IMR-90 (cell line): ENCODE measurements around the gene ACHE. TPM values are rescaled to one million over a fixed set of nuclear protein-coding genes. Genes with fewer than 3 reads are reported as not detected.

Source experiments
- ATAC-seq: fragments of 200-7000 bp; cut with Tn5 transposase; 2 replicates; pipeline ENCODE4 v1.9.1; 2020; ENCODE audit warnings: low read depth, mild to moderate bottlenecking, moderate library complexity
- BruUV-seq: library from RNA; stranded (reverse); fragments of 400-500 nt; replicated peaks from 2 replicates; lab custom pipeline; 2021; lab: Mats Ljungman, UMichigan
- CTCF ChIA-PET: fragments of 300-600 bp; formaldehyde crosslinking; extraction: SDS; loops from one replicate; lab custom pipeline; 2021; ENCODE audit warnings: antibody characterized with exemption; lab: Yijun Ruan, JAX
- POLR2A ChIA-PET: fragments of 300-600 bp; sonication (Branson Sonifier 250); formaldehyde crosslinking; loops from one replicate; lab custom pipeline; 2022; ENCODE audit warnings: antibody characterized with exemption; ENCODE audit not compliant: unreplicated experiment; lab: Charles Lee
- DNase-seq: peaks from one replicate; pipeline ENCODE4 v3.0.0; 2013
- H2AFZ ChIP-seq: replicated peaks from 2 replicates; pipeline ENCODE3; 2013; ENCODE audit warnings: low read length, mild to moderate bottlenecking; ENCODE audit not compliant: poor library complexity
- H2AK5ac ChIP-seq: 2 replicates; pipeline ENCODE4 v1.6.1; 2013; ENCODE audit warnings: low read depth, low read length, inconsistent platforms
- H2AK9ac ChIP-seq: replicated peaks from 2 replicates; pipeline ENCODE3; 2013; ENCODE audit warnings: mild to moderate bottlenecking, low read depth, low read length, moderate library complexity; ENCODE audit not compliant: poor library complexity
- H2BK120ac ChIP-seq: 2 replicates; pipeline ENCODE4 v1.6.1; 2013; ENCODE audit warnings: low read depth, low read length, inconsistent platforms
- H2BK15ac ChIP-seq: 3 replicates; pipeline ENCODE4 v1.6.1; 2013; ENCODE audit warnings: low read depth, low read length, inconsistent platforms
- H2BK20ac ChIP-seq: 2 replicates; pipeline ENCODE4 v1.6.1; 2013; ENCODE audit warnings: low read depth, mild to moderate bottlenecking, inconsistent platforms, low read length, moderate library complexity
- H2BK5ac ChIP-seq: 2 replicates; pipeline ENCODE4 v1.6.1; 2013; ENCODE audit warnings: mild to moderate bottlenecking, low read depth, low read length, inconsistent platforms; ENCODE audit not compliant: poor library complexity, severe bottlenecking
- H3K14ac ChIP-seq: replicated peaks from 2 replicates; pipeline ENCODE4 v1.6.1; 2013; ENCODE audit warnings: low read depth, low read length, inconsistent platforms
- H3K18ac ChIP-seq: 2 replicates; pipeline ENCODE4 v1.6.1; 2013; ENCODE audit warnings: low read depth, low read length, control low read depth
- H3K23ac ChIP-seq: 2 replicates; pipeline ENCODE4 v1.6.1; 2013; ENCODE audit warnings: low read depth, low read length, inconsistent platforms
- H3K27ac ChIP-seq: 2 replicates; pipeline ENCODE4 v1.5.1; 2013; ENCODE audit warnings: mild to moderate bottlenecking, control low read depth, low read length; ENCODE audit not compliant: insufficient read depth
- H3K27me3 ChIP-seq: 2 replicates; pipeline ENCODE4 v1.6.1; 2013; ENCODE audit warnings: low read length; ENCODE audit not compliant: control insufficient read depth, insufficient read depth
- H3K36me3 ChIP-seq: 2 replicates; pipeline ENCODE4 v1.6.1; 2013; ENCODE audit warnings: low read length, mixed read lengths; ENCODE audit not compliant: control insufficient read depth, insufficient read depth
- H3K4ac ChIP-seq: 2 replicates; pipeline ENCODE4 v1.6.1; 2013; ENCODE audit warnings: low read depth, low read length, inconsistent platforms
- H3K4me1 ChIP-seq: 2 replicates; pipeline ENCODE4 v1.6.1; 2013; ENCODE audit warnings: low read length, mixed read lengths; ENCODE audit not compliant: control insufficient read depth, insufficient read depth
- H3K4me2 ChIP-seq: 2 replicates; pipeline ENCODE4 v1.6.1; 2013; ENCODE audit warnings: low read depth, mild to moderate bottlenecking, control low read depth, low read length, moderate library complexity
- H3K4me3 ChIP-seq: 2 replicates; pipeline ENCODE4 v1.5.1; 2013; ENCODE audit warnings: low read depth, mild to moderate bottlenecking, control low read depth, low read length, moderate library complexity; ENCODE audit not compliant: insufficient read depth
- H3K56ac ChIP-seq: 2 replicates; pipeline ENCODE4 v1.6.1; 2013; ENCODE audit warnings: low read length, inconsistent platforms; ENCODE audit not compliant: insufficient read depth; ENCODE audit errors: extremely low read depth
- H3K79me1 ChIP-seq, 2 experiments: 2 replicates each; pipeline ENCODE4 v1.6.1; 2013; ENCODE audit warnings: low read length in 2 of 2, inconsistent platforms in 1 of 2, low read depth in 1 of 2
- H3K9ac ChIP-seq: 2 replicates; pipeline ENCODE4 v1.6.1; 2013; ENCODE audit warnings: low read depth, low read length, control low read depth
- H3K9me1 ChIP-seq: 2 replicates; pipeline ENCODE4 v1.6.1; 2013; ENCODE audit warnings: low read length, inconsistent platforms; ENCODE audit not compliant: insufficient read depth
- H3K9me3 ChIP-seq: 2 replicates; pipeline ENCODE4 v1.6.1; 2013; ENCODE audit warnings: low read length; ENCODE audit not compliant: control insufficient read depth, insufficient read depth
- H4K20me1 ChIP-seq: 2 replicates; pipeline ENCODE4 v1.6.1; 2013; ENCODE audit warnings: low read length, inconsistent platforms; ENCODE audit not compliant: insufficient read depth
- H4K5ac ChIP-seq: 2 replicates; pipeline ENCODE4 v1.6.1; 2013; ENCODE audit warnings: mild to moderate bottlenecking, low read depth, low read length, control low read depth
- H4K8ac ChIP-seq, 2 experiments: 2 replicates each; pipeline ENCODE4 v1.6.1; 2013; ENCODE audit warnings: low read depth in 2 of 2, low read length in 2 of 2, control low read depth in 1 of 2, inconsistent platforms in 1 of 2
- H4K91ac ChIP-seq: 2 replicates; pipeline ENCODE4 v1.6.1; 2013; ENCODE audit warnings: low read depth, low read length, inconsistent platforms; ENCODE audit not compliant: insufficient read depth
- BHLHE40 ChIP-seq: fragments of 150-350 bp; IDR thresholded peaks from 2 replicates; pipeline ENCODE4 v1.6.1; 2016; ENCODE audit warnings: mild to moderate bottlenecking, low read depth, low read length
- CHD1 ChIP-seq: IDR thresholded peaks from 2 replicates; pipeline ENCODE4 v1.6.1; 2012; ENCODE audit warnings: low read depth, low read length, improper control_type of control experiment
- CTCF ChIP-seq: conservative IDR thresholded peaks from 2 replicates; pipeline ENCODE4 v1.5.1; 2012; ENCODE audit warnings: mild to moderate bottlenecking, low read depth, low read length, improper control_type of control experiment
- ELK1 ChIP-seq: fragments of 150-350 bp; IDR thresholded peaks from 2 replicates; pipeline ENCODE4 v1.6.1; 2016; ENCODE audit warnings: low read depth, mild to moderate bottlenecking, low read length, moderate library complexity, borderline replicate concordance
- MAFK ChIP-seq: IDR thresholded peaks from 2 replicates; pipeline ENCODE4 v1.6.1; 2012; ENCODE audit warnings: low read depth, low read length, improper control_type of control experiment
- MXI1 ChIP-seq: IDR thresholded peaks from 2 replicates; pipeline ENCODE4 v1.6.1; 2012; ENCODE audit warnings: low read depth, mild to moderate bottlenecking, low read length, moderate library complexity, borderline replicate concordance
- POLR2A ChIP-seq: IDR thresholded peaks from 2 replicates; pipeline ENCODE4 v1.6.1; 2012; ENCODE audit warnings: mild to moderate bottlenecking, low read depth, low read length
- RAD21 ChIP-seq: IDR thresholded peaks from 2 replicates; pipeline ENCODE4 v1.6.1; 2012; ENCODE audit warnings: low read length, improper control_type of control experiment
- RCOR1 ChIP-seq: IDR thresholded peaks from 2 replicates; pipeline ENCODE4 v1.6.1; 2012; ENCODE audit warnings: mild to moderate bottlenecking, low read length, improper control_type of control experiment; ENCODE audit not compliant: insufficient replicate concordance
- RFX5 ChIP-seq: IDR thresholded peaks from 2 replicates; pipeline ENCODE4 v1.8.0; 2012; ENCODE audit warnings: low read depth, mild to moderate bottlenecking, low read length, moderate library complexity
- SMC3 ChIP-seq: fragments of 150-350 bp; IDR thresholded peaks from 2 replicates; pipeline ENCODE4 v1.6.1; 2016; ENCODE audit warnings: low read depth, mild to moderate bottlenecking, antibody characterized with exemption, low read length, moderate library complexity
- WGBS, 2 experiments: methylation state at CpG; one replicate each; pipeline versions ENCODE4 v1.1.5 to v1.1.7; 2013; ENCODE audit warnings: missing lambda C conversion rate in 2 of 2; ENCODE audit not compliant: insufficient read length in 1 of 2; ENCODE audit errors: extremely low coverage in 2 of 2; 5-methylcytosine and 5-hydroxymethylcytosine counted together
- dilution Hi-C: fragments of 300-500 bp; cut with HindIII; formaldehyde crosslinking; loops from one replicate; pipeline ENCODE4 v1.14.3; 2018; ENCODE audit warnings: low sequenced_read_pairs; ENCODE audit not compliant: unreplicated experiment
- in situ Hi-C: fragments of 300-500 bp; cut with MboI; formaldehyde crosslinking; loops from 3 replicates; pipeline ENCODE4 v1.14.3; 2019; ENCODE audit warnings: low sequenced_read_pairs, inconsistent platforms, mixed read lengths
- intact Hi-C: fragments of 100-400 bp; cut with micrococcal nuclease; formaldehyde crosslinking; loops from 2 replicates; pipeline ENCODE4 v1.10.0; 2022
- polyA plus RNA-seq, 3 experiments: library from polyadenylated mRNA; depleted of rRNA; stranded (reverse); fragments of >200 nt; gene quantifications; 2 replicates each; pipeline ENCODE4 v1.2.3, GENCODE V29; 2012; ENCODE audit warnings: low replicate concordance in 1 of 3
- total RNA-seq: library from RNA; depleted of rRNA; stranded (reverse); fragments of >200 nt; gene quantifications from 2 replicates; pipeline ENCODE4 v1.2.3, GENCODE V29; 2012

ACHE gene
- total and polyA plus RNA-seq, 2 of the 4 experiments (the other 2 are of a cell fraction), result 0.41 TPM; not detected in 1

GRCh38 chr7:100914208-100914878, 18.7 kb upstream of the ACHE start:
- Histone ChIP-seq H2BK120ac (no peak overlapping the region), H4K5ac (no peak overlapping the region), H3K18ac (no peak overlapping the region), H2AFZ (no peak overlapping the region), H2BK5ac (no peak overlapping the region), H3K14ac (no peak overlapping the region), H3K27me3 (peaks cover 3% of the 10 kb centered on the region; the same call in 1 of the 2 replicates), H3K27ac (no peak overlapping the region), H3K4me2 (no peak overlapping the region), H3K9ac (no peak overlapping the region), H3K79me1 (no peaks in the 10 kb centered on the region), H3K56ac (no peak overlapping the region), H3K4me3 (no peak overlapping the region), H3K36me3 (no peaks in the 10 kb centered on the region), H3K9me3 (no peaks in the 10 kb centered on the region), H2AK9ac (no peak overlapping the region), H4K8ac (no peak overlapping the region), H4K91ac (no peak overlapping the region), H2BK15ac (no peak overlapping the region), H3K4ac (no peak overlapping the region), H4K20me1 (no peaks in the 10 kb centered on the region), H3K4me1 (no peaks in the 10 kb centered on the region), H2AK5ac (no peak overlapping the region), H3K23ac (no peak overlapping the region), H3K9me1 (no peaks in the 10 kb centered on the region), H2BK20ac (no peak overlapping the region)
- no peak for DNase-seq
- ChIA-PET POLR2A (no interaction called here), CTCF (no interaction called here)
- 58% methylated on average over 2 of the region's 15 CpGs; no CpG with 5 or more reads in 1 of the 2 experiments for WGBS, 2 experiments
- intact Hi-C loops (no loop called here), dilution Hi-C loops (no loop called here), in situ Hi-C loops (no loop called here)
- ATAC-seq, result no peak
- TF ChIP-seq RCOR1, result no peak
- TF ChIP-seq CTCF, result no peak
- TF ChIP-seq ELK1, result no peak
- no peak for TF ChIP-seq RFX5
- no peak for TF ChIP-seq RAD21
- TF ChIP-seq MAFK, result no peak
- no peak for TF ChIP-seq MXI1
- TF ChIP-seq BHLHE40, result no peak
- TF ChIP-seq POLR2A, result no peak
- TF ChIP-seq SMC3, result no peak
- no peak for TF ChIP-seq CHD1
- no TSS peak for BruUV-seq
